Measurements from ENCODE around the gene PARP2. TPM values are rescaled to one million over a fixed set of nuclear protein-coding genes. Genes with fewer than 3 reads are reported as not detected.

Gene PARP2, protein sequence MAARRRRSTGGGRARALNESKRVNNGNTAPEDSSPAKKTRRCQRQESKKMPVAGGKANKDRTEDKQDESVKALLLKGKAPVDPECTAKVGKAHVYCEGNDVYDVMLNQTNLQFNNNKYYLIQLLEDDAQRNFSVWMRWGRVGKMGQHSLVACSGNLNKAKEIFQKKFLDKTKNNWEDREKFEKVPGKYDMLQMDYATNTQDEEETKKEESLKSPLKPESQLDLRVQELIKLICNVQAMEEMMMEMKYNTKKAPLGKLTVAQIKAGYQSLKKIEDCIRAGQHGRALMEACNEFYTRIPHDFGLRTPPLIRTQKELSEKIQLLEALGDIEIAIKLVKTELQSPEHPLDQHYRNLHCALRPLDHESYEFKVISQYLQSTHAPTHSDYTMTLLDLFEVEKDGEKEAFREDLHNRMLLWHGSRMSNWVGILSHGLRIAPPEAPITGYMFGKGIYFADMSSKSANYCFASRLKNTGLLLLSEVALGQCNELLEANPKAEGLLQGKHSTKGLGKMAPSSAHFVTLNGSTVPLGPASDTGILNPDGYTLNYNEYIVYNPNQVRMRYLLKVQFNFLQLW
- 10 to 100 TPM in 2 of 4 donors, 1 to 10 TPM in 2; 8.2 to 18.1 (median 9.9) TPM for total RNA-seq

DNA sequence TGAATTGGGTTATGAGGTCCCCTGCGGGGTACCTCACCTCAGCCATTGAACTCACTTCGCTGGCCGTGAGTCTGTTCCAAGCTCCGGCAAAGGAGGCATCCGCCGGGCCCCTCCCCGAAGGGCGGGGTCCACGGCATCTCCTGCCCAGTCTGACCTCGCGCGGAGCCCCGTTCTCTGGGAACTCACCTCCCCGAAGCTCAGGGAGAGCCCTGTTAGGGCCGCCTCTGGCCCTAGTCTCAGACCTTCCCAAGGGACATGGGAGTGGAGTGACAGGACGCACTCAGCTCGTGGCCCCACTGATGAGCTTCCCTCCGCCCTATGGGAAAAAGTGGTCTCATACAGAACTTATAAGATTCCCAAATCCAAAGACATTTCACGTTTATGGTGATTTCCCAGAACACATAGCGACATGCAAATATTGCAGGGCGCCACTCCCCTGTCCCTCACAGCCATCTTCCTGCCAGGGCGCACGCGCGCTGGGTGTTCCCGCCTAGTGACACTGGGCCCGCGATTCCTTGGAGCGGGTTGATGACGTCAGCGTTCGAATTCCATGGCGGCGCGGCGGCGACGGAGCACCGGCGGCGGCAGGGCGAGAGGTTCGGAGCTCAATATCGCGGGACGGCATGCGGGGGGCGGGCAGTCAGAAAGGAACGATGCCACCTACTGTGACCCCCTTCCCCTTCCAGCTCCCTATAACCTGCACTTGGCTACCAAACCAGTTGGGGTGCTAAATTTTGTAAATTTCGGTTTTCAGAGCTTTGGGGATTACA lies at the start of gene PARP2:
PARP2 (plus strand) TSS at position 544 of the 770 bp plus-strand sequence; CDS start at position 551, 7 bp downstream.
- H3K4me1 ChIP-seq: peaks cover 0 to 11% (median 5%) of the 10 kb centered on the region in 3 donors
- H3K27me3 ChIP-seq: no peaks in the 10 kb centered on the region
- peak within 1 kb of the TSS; percentile 89 to 98 (median 96) for H3K27ac ChIP-seq
- ATAC-seq: peak; percentile 97
- H3K4me3 ChIP-seq: peak within 1 kb of the TSS; percentile 62 to 79
- 0% methylated on average over 6 to 28 of the region's 50 CpGs for WGBS, 2 donors (ENCODE audit: low coverage in 1 of 2)
- peaks cover 0 to 32% of the 10 kb centered on the region in 2 donors for H3K36me3 ChIP-seq
- TF ChIP-seq CTCF (IDR thresholded peaks at IDR 0.05) (peak in 2 of 4 experiments; percentile 22 to 42), EP300 (IDR thresholded peaks at IDR 0.05) (no peak), POLR2A (IDR thresholded peaks at IDR 0.05) (peak; percentile 84 to 96), POLR2AphosphoS5 (IDR thresholded peaks at IDR 0.05) (peak; percentile 98)
- H3K9me3 ChIP-seq: no peaks in the 10 kb centered on the region

- peaks cover 5 to 98% of the 10 kb centered on the region in 2 donors for H3K36me3 ChIP-seq
- no peak for TF ChIP-seq EP300 (IDR thresholded peaks at IDR 0.05)
- no peak for TF ChIP-seq CTCF (IDR thresholded peaks at IDR 0.05)
- TF ChIP-seq POLR2AphosphoS5 (IDR thresholded peaks at IDR 0.05): no peak
- no peak for TF ChIP-seq POLR2A (IDR thresholded peaks at IDR 0.05)
- 87 to 100% methylated on average over 1 to 2 of the region's 2 CpGs for WGBS, 2 donors (ENCODE audit: low coverage in 1 of 2)
Observed at GRCh38 chr14:20294636-20295035, 48.8 kb upstream of the PARP2 start.

GRCh38 chr14:20295067-20295466 lies 48.4 kb upstream of the PARP2 start:
- WGBS, 2 donors (ENCODE audit: low coverage in 1 of 2): 78% methylated on average over 4 of the region's 4 CpGs; no CpG with 5 or more reads in 1 of the 2 donors
- H3K4me1 ChIP-seq: no peaks in the 10 kb centered on the region
- TF ChIP-seq CTCF (IDR thresholded peaks at IDR 0.05) (no peak), POLR2A (IDR thresholded peaks at IDR 0.05) (no peak), EP300 (IDR thresholded peaks at IDR 0.05) (no peak), POLR2AphosphoS5 (IDR thresholded peaks at IDR 0.05) (no peak)
- ATAC-seq: no peak
- H3K27me3 ChIP-seq: no peaks in the 10 kb centered on the region
- H3K27ac ChIP-seq: no peak overlapping the region
- peaks cover under 1 to 98% of the 10 kb centered on the region in 2 donors for H3K36me3 ChIP-seq
- H3K9me3 ChIP-seq: no peaks in the 10 kb centered on the region
- no peak overlapping the region for H3K4me3 ChIP-seq

More at GRCh38 chr14:20294636-20295035, 48.8 kb upstream of the PARP2 start:
- Histone ChIP-seq H3K27ac (no peak overlapping the region), H3K4me1 (no peaks in the 10 kb centered on the region), H3K27me3 (no peaks in the 10 kb centered on the region), H3K4me3 (no peak overlapping the region), H3K9me3 (no peaks in the 10 kb centered on the region)
- ATAC-seq: no peak

- H3K27me3 ChIP-seq: no peaks in the 10 kb centered on the region
- H3K4me1 ChIP-seq: peaks cover 3 to 34% (median 8%) of the 10 kb centered on the region in 3 donors
- WGBS, 2 donors (ENCODE audit: low coverage in 1 of 2): 82% methylated on average over 1 of the region's 1 CpG; no CpG with 5 or more reads in 1 of the 2 donors
- H3K4me3 ChIP-seq: no peak overlapping the region
- TF ChIP-seq EP300 (IDR thresholded peaks at IDR 0.05) (no peak), POLR2AphosphoS5 (IDR thresholded peaks at IDR 0.05) (no peak), CTCF (IDR thresholded peaks at IDR 0.05) (no peak), POLR2A (IDR thresholded peaks at IDR 0.05) (no peak)
- no peak for ATAC-seq
- H3K27ac ChIP-seq: no peak overlapping the region
- peaks cover 0 to 49% of the 10 kb centered on the region in 2 donors for H3K36me3 ChIP-seq
- H3K9me3 ChIP-seq: no peaks in the 10 kb centered on the region
Observed at GRCh38 chr14:20302042-20302755, 41.2 kb upstream of the PARP2 start.
